ENCODE results near the gene FAM72C.
"Not testable (repeated sequence)": the region's sequence is repeated elsewhere in the genome, so short reads cannot be mapped to it uniquely, and the experiment has no call there.

DNA sequence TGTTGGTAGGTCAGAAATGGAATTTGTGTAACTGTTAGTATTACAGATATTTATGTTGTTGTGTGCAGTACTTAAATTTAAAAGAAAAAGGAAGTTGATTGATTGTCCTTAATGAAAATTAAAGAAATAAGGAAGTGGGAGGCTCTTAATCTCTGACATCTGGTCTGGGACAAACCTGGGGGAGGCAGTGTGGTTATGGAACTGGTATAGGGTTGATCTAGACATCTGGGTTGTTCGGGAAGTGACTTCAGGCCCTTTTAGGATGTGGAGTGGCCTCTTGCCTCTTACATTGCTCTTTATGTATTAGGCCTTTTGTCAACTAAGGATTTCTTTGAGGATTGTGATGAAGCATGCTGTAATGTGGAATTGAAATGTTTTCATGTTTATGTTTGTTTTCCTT, 16.1 kb upstream of the FAM72C start:
- TF ChIP-seq, protein P1, sequence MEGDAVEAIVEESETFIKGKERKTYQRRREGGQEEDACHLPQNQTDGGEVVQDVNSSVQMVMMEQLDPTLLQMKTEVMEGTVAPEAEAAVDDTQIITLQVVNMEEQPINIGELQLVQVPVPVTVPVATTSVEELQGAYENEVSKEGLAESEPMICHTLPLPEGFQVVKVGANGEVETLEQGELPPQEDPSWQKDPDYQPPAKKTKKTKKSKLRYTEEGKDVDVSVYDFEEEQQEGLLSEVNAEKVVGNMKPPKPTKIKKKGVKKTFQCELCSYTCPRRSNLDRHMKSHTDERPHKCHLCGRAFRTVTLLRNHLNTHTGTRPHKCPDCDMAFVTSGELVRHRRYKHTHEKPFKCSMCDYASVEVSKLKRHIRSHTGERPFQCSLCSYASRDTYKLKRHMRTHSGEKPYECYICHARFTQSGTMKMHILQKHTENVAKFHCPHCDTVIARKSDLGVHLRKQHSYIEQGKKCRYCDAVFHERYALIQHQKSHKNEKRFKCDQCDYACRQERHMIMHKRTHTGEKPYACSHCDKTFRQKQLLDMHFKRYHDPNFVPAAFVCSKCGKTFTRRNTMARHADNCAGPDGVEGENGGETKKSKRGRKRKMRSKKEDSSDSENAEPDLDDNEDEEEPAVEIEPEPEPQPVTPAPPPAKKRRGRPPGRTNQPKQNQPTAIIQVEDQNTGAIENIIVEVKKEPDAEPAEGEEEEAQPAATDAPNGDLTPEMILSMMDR (IDR thresholded peaks at IDR 0.05 in 4 of 5, conservative IDR thresholded peaks at IDR 0.05 in 1 of 5): not testable (repeated sequence)
- not testable (repeated sequence) for TF ChIP-seq POLR2A (IDR thresholded peaks at IDR 0.05)

Data from gastrocnemius medialis (tissue), 4 donors.